HepG2 (cell line): ENCODE data around the gene FOXD4L6. TPM values are rescaled to one million over a fixed set of nuclear protein-coding genes. Genes with fewer than 3 reads are reported as not detected.
"Not testable (repeated sequence)": the region's sequence is repeated elsewhere in the genome, so short reads cannot be mapped to it uniquely, and the experiment has no call there.

ENCODE experiments used
- ATAC-seq: fragments of 200-7000 bp; cut with Tn5 transposase; 3 replicates; pipeline ENCODE4 v1.9.1; 2020; ENCODE audit warnings: mild to moderate bottlenecking, moderate library complexity
- BruUV-seq: library from RNA; stranded (reverse); fragments of 400-500 nt; replicated peaks from 2 replicates; lab custom pipeline; 2021; lab: Mats Ljungman, UMichigan
- CTCF ChIA-PET: fragments of 300-600 bp; formaldehyde crosslinking; extraction: SDS; loops from one replicate; lab custom pipeline; 2021; ENCODE audit warnings: low total read pairs, inconsistent platforms, low intra/inter-chr PET ratio; lab: Yijun Ruan, JAX
- POLR2A ChIA-PET: fragments of 350-600 bp; sonication (Branson Sonifier 250); formaldehyde crosslinking; loops from one replicate; lab custom pipeline; 2020; ENCODE audit warnings: antibody characterized with exemption, inconsistent platforms; lab: Yijun Ruan, JAX
- DNase-seq: peaks from one replicate; pipeline ENCODE4 v3.0.0-alpha.2; 2015; ENCODE audit warnings: low spot score
- FAIRE-seq: peaks from 3 replicates; lab custom pipeline; 2011; peaks lifted over from hg19 to GRCh38; lab: Jason Lieb, UNC
- H2AFZ ChIP-seq: one replicate; pipeline ENCODE4 v1.6.1; 2011; ENCODE audit warnings: low read length, inconsistent platforms
- H3K27ac ChIP-seq: fragments of 300-600 bp; 3 replicates; pipeline ENCODE4 v1.8.0; 2011; ENCODE audit warnings: mixed run types, mild to moderate bottlenecking, mixed read lengths, low read length, inconsistent platforms; ENCODE audit not compliant: insufficient read depth; ENCODE audit errors: extremely low read length
- H3K27me3 ChIP-seq, 2 experiments: fragments of 200-600 bp in 1 of 2; 2 replicates in 1 of 2; 3 replicates in 1 of 2; pipeline versions ENCODE4 v1.6.0 to v1.8.0; 2011; ENCODE audit warnings: low read length in 2 of 2, mild to moderate bottlenecking in 2 of 2, moderate library complexity in 2 of 2, inconsistent platforms in 1 of 2; ENCODE audit not compliant: insufficient read depth in 2 of 2, control insufficient read depth in 1 of 2
- H3K36me3 ChIP-seq, 2 experiments: fragments of 200-600 bp in 1 of 2; replicated peaks in 1 of 2; 2 replicates in 1 of 2; 3 replicates in 1 of 2; pipeline versions ENCODE4 v1.5.1 to v1.8.0; 2011; ENCODE audit warnings: low read length in 2 of 2, inconsistent platforms in 1 of 2; ENCODE audit not compliant: insufficient read depth in 2 of 2, control insufficient read depth in 1 of 2
- H3K4me1 ChIP-seq: 2 replicates; pipeline ENCODE4 v1.5.1; 2012; ENCODE audit warnings: low read length, inconsistent platforms; ENCODE audit not compliant: insufficient read depth
- H3K4me2 ChIP-seq: 2 replicates; pipeline ENCODE4 v1.6.0; 2011; ENCODE audit warnings: low read depth, low read length, inconsistent platforms
- H3K4me3 ChIP-seq, 3 experiments: fragments of 200-600 bp in 1 of 3; sonication (generic), shearing (Covaris generic) in 1 of 3; replicated peaks in 1 of 3; 2 replicates each; pipeline ENCODE4 v1.5.1; 2011 to 2016; ENCODE audit warnings: low read length in 3 of 3, inconsistent platforms in 2 of 3, low read depth in 2 of 3, mild to moderate bottlenecking in 2 of 3, control low read depth in 1 of 3, mixed read lengths in 1 of 3; ENCODE audit not compliant: insufficient read depth in 1 of 3
- H3K79me2 ChIP-seq: one replicate; pipeline ENCODE4 v1.6.1; 2011; ENCODE audit warnings: low read length, inconsistent platforms; ENCODE audit not compliant: insufficient read depth
- H3K9ac ChIP-seq: 2 replicates; pipeline ENCODE4 v1.6.0; 2011; ENCODE audit warnings: mild to moderate bottlenecking, low read depth, low read length, inconsistent platforms; ENCODE audit not compliant: insufficient read depth
- H3K9me3 ChIP-seq: 2 replicates; pipeline ENCODE4 v1.5.1; 2012; ENCODE audit warnings: mild to moderate bottlenecking, low read length
- H4K20me1 ChIP-seq: 2 replicates; pipeline ENCODE4 v1.6.0; 2011; ENCODE audit warnings: inconsistent platforms, mild to moderate bottlenecking, low read length, moderate library complexity; ENCODE audit not compliant: insufficient read depth
- ATF7 ChIP-seq, 2 experiments: fragments of 450-650 bp in 1 of 2; sonication (generic) in 1 of 2; formaldehyde crosslinking in 1 of 2; IDR thresholded peaks; 2 replicates each; pipeline versions ENCODE4 v1.4.0 to v1.6.1; 2016 to 2020; ENCODE audit warnings: antibody characterized with exemption in 1 of 2, mild to moderate bottlenecking in 1 of 2, missing genetic modification reagents in 1 of 2
- CREB1 ChIP-seq, 2 experiments: fragments of 450-650 bp in 1 of 2; IDR thresholded peaks; 2 replicates each; pipeline ENCODE4 v1.6.1; 2016 to 2017; ENCODE audit warnings: control low read depth in 1 of 2, mild to moderate bottlenecking in 1 of 2, missing compliant biosample characterization in 1 of 2, missing genetic modification characterization in 1 of 2
- WGBS: methylation state at CpG from one replicate; pipeline ENCODE4 v1.1.6; 2017; ENCODE audit warnings: low lambda C conversion rate; 5-methylcytosine and 5-hydroxymethylcytosine counted together
- in situ Hi-C: cut with HindIII; loops from 2 replicates; pipeline ENCODE4 v1.10.0; 2017; ENCODE audit warnings: low pct_unique_long_range_greater_than_20kb; ENCODE audit not compliant: extremely low pct_ligation_motif_present
- intact Hi-C: fragments of 100-400 bp; cut with micrococcal nuclease; formaldehyde crosslinking; loops from one replicate; pipeline ENCODE4 v1.10.0; 2022; ENCODE audit not compliant: unreplicated experiment
- polyA plus RNA-seq, 8 experiments: library from polyadenylated mRNA; depleted of rRNA in 3 of 8; stranded (reverse) in 7 of 8; unstranded in 1 of 8; fragments of >200 nt; fragmentation: Illumina TruSeq in 4 of 8; extraction: Trizol in 4 of 8; gene quantifications; 2 replicates each; pipeline versions ENCODE4 v1.2.1 to v1.2.3, GENCODE V29; 2011 to 2016; ENCODE audit warnings: low read depth in 4 of 8, missing spikeins in 1 of 8, mixed read lengths in 1 of 8; ENCODE audit not compliant: insufficient read depth in 1 of 8
- total RNA-seq, 5 experiments: library from RNA; depleted of rRNA; stranded (reverse); fragments of >200 nt; fragmentation: Illumina TruSeq; extraction: Trizol; gene quantifications; 2 replicates each; pipeline ENCODE4 v1.2.3, GENCODE V29; 2016; ENCODE audit warnings: low read depth in 1 of 5

FOXD4L6 gene
- total and polyA plus RNA-seq, 2 of the 13 experiments (the other 11 are each of a cell fraction or from before 2014, with no cell fraction given) = 0.11 TPM; not detected in 1

DNA sequence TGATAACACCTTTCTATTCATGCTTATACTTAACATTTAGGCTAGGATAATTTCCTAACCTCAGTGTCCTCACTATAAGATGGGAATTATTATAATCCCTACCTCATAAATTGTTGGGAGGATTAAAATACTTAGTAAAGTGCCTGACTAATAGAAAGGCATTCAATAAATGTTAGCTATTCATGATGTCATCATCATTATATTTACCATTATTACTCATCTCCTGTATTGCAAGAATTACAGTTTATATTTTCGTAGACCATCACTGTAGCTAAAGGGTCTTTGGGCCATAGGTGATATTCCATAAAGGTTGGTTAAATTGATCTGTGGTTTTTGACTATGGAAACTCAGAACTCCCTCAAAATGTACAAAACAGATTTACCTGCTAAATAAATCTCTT is 50.9 kb downstream of the FOXD4L6 start:
- H3K79me2 ChIP-seq; intact Hi-C loops; H3K9ac ChIP-seq; CTCF ChIA-PET; H3K4me3 ChIP-seq; BruUV-seq; DNase-seq; H3K4me1 ChIP-seq; in situ Hi-C loops; POLR2A ChIA-PET; H3K4me2 ChIP-seq; H4K20me1 ChIP-seq; H3K9me3 ChIP-seq; H2AFZ ChIP-seq; ATAC-seq; FAIRE-seq; H3K27me3 ChIP-seq; H3K27ac ChIP-seq; H3K36me3 ChIP-seq; TF ChIP-seq CREB1, ATF7 (CRISPR knock-in tag; IDR thresholded peaks at IDR 0.05): not testable (repeated sequence)
- 0% methylated on average over 1 of the region's 1 CpG for WGBS
- TF ChIP-seq CREB1 (IDR thresholded peaks at IDR 0.05) (peak; percentile 23; the same call in 1 of the 2 replicates), ATF7 (IDR thresholded peaks at IDR 0.05) (peak; percentile 71)

Other genes starting within 250 kb of the FOXD4L6 start
- gene ZNG1F, start 60.6 kb upstream of the FOXD4L6 start, total RNA-seq (2016; rRNA removed; fragmentation: Illumina TruSeq; extraction: Trizol) = 15.4 and 20.9 TPM in 2 replicates
- 9.5 and 12.7 TPM in 2 replicates for gene ZNG1F, start 60.6 kb upstream of the FOXD4L6 start, polyA plus RNA-seq (2011; rRNA removed)